NCI-H748 (cell line): ENCODE results near the gene KIF16B.

Experiments used
- DNase-seq: peaks from one replicate; lab custom pipeline; 2025; ENCODE audit not compliant: unreplicated experiment; lab: John Stamatoyannopoulos, UW

KIF16B gene

GRCh38 chr20:16405254-16405653, 168.0 kb downstream of the KIF16B start:
- no peak for DNase-seq

GRCh38 chr20:16404640-16405039, 168.6 kb downstream of the KIF16B start:
- DNase-seq: no peak

GRCh38 chr20:16404171-16404570, 169.1 kb downstream of the KIF16B start:
- DNase-seq: no peak

- DNase-seq: no peak
Observed at GRCh38 chr20:16400234-16400633, 173.0 kb downstream of the KIF16B start.

GRCh38 chr20:16399801-16400200, 173.4 kb downstream of the KIF16B start:
- no peak for DNase-seq

- no peak for DNase-seq
Observed at GRCh38 chr20:16397086-16397485, 176.2 kb downstream of the KIF16B start.

GRCh38 chr20:16395366-16395765, 177.9 kb downstream of the KIF16B start:
- no peak for DNase-seq

GRCh38 chr20:16394784-16395183, 178.5 kb downstream of the KIF16B start:
- no peak for DNase-seq

- no peak for DNase-seq
Observed at GRCh38 chr20:16393836-16394235, 179.4 kb downstream of the KIF16B start.

- DNase-seq: no peak
Observed at GRCh38 chr20:16393297-16393696, 180.0 kb downstream of the KIF16B start.

- no peak for DNase-seq
Observed at GRCh38 chr20:16392346-16392745, 180.9 kb downstream of the KIF16B start.

GRCh38 chr20:16390991-16391390, 182.3 kb downstream of the KIF16B start:
- no peak for DNase-seq

GRCh38 chr20:16388731-16389130, 184.5 kb downstream of the KIF16B start:
- DNase-seq: no peak

GRCh38 chr20:16387666-16388065, 185.6 kb downstream of the KIF16B start:
- DNase-seq: no peak

- no peak for DNase-seq
Observed at GRCh38 chr20:16385891-16386290, 187.4 kb downstream of the KIF16B start.

- no peak for DNase-seq
Observed at GRCh38 chr20:16385462-16385861, 187.8 kb downstream of the KIF16B start.

GRCh38 chr20:16381444-16381843, 191.8 kb downstream of the KIF16B start:
- no peak for DNase-seq

GRCh38 chr20:16378712-16379370, 194.4 kb downstream of the KIF16B start:
- no peak for DNase-seq

GRCh38 chr20:16378122-16378521, 195.1 kb downstream of the KIF16B start:
- DNase-seq: no peak

- no peak for DNase-seq
Observed at GRCh38 chr20:16369441-16369840, 203.8 kb downstream of the KIF16B start.

GRCh38 chr20:16368645-16369292, 204.5 kb downstream of the KIF16B start:
- DNase-seq: no peak

- DNase-seq: no peak
Observed at GRCh38 chr20:16367948-16368560, 205.2 kb downstream of the KIF16B start.
